HepG2 (cell line): ENCODE data around the gene DEPDC1. TPM values are rescaled to one million over a fixed set of nuclear protein-coding genes. Genes with fewer than 3 reads are reported as not detected.

Source experiments
- BATF2 ChIP-seq: sonication (generic); formaldehyde crosslinking; IDR thresholded peaks from 2 replicates; pipeline ENCODE4 v1.8.0; 2022; ENCODE audit warnings: mild to moderate bottlenecking, missing genetic modification reagents, moderate library complexity
- BCL3 ChIP-seq: sonication (generic); formaldehyde crosslinking; IDR thresholded peaks from 2 replicates; pipeline ENCODE4 v1.5.1; 2020; ENCODE audit warnings: mild to moderate bottlenecking, missing genetic modification reagents, moderate library complexity
- DBP ChIP-seq: sonication (generic); formaldehyde crosslinking; IDR thresholded peaks from 2 replicates; pipeline ENCODE4 v1.4.0; 2020; ENCODE audit warnings: missing genetic modification reagents; ENCODE audit errors: not compliant biosample characterization
- ESRRA ChIP-seq: sonication (generic); formaldehyde crosslinking; IDR thresholded peaks from 2 replicates; pipeline ENCODE4 v1.5.1; 2020; ENCODE audit warnings: mild to moderate bottlenecking, low read depth, missing genetic modification reagents
- HMGXB4 ChIP-seq, 2 experiments: sonication (generic) in 1 of 2; formaldehyde crosslinking in 1 of 2; IDR thresholded peaks; 2 replicates each; pipeline versions ENCODE4 v1.4.0 to v1.6.1; 2018 to 2020; ENCODE audit warnings: missing genetic modification reagents in 2 of 2, borderline replicate concordance in 1 of 2, low read depth in 1 of 2, mild to moderate bottlenecking in 1 of 2, missing biosample characterization in 1 of 2
- IRF1 ChIP-seq: sonication (generic); formaldehyde crosslinking; IDR thresholded peaks from 2 replicates; pipeline ENCODE4 v1.4.0; 2020; ENCODE audit warnings: low read depth, mild to moderate bottlenecking, missing genetic modification reagents
- MXD1 ChIP-seq: sonication (generic); formaldehyde crosslinking; IDR thresholded peaks from 2 replicates; pipeline ENCODE4 v1.4.0; 2020; ENCODE audit warnings: mild to moderate bottlenecking, missing genetic modification reagents
- NONO ChIP-seq, 2 experiments: fragments of 450-650 bp in 1 of 2; sonication (generic) in 1 of 2; formaldehyde crosslinking in 1 of 2; IDR thresholded peaks in 1 of 2; conservative IDR thresholded peaks in 1 of 2; 2 replicates each; pipeline versions ENCODE4 v1.6.1 to v1.8.0; 2017 to 2022; ENCODE audit warnings: mild to moderate bottlenecking in 1 of 2, missing genetic modification reagents in 1 of 2, moderate library complexity in 1 of 2
- PHF8 ChIP-seq: sonication (generic); formaldehyde crosslinking; IDR thresholded peaks from 2 replicates; pipeline ENCODE4 v1.5.0; 2020; ENCODE audit warnings: missing genetic modification reagents
- POLR2G ChIP-seq: fragments of 200-400 bp; formaldehyde crosslinking; IDR thresholded peaks from 2 replicates; pipeline ENCODE4 v1.6.1; 2018; ENCODE audit warnings: mild to moderate bottlenecking, low read depth, low read length, moderate library complexity
- PPARG ChIP-seq: conservative IDR thresholded peaks from 2 replicates; pipeline ENCODE4 v1.6.1; 2016; ENCODE audit warnings: missing biosample characterization, missing genetic modification reagents
- PTBP1 ChIP-seq: fragments of 200-400 bp; formaldehyde crosslinking; IDR thresholded peaks from 2 replicates; pipeline ENCODE4 v1.6.1; 2018; ENCODE audit warnings: low read length, low read depth; ENCODE audit not compliant: poor library complexity, severe bottlenecking
- SKI ChIP-seq: fragments of 450-650 bp; IDR thresholded peaks from one replicate; pipeline ENCODE4 v1.6.1; 2018; ENCODE audit warnings: mild to moderate bottlenecking; ENCODE audit not compliant: partially characterized antibody
- SRF ChIP-seq: IDR thresholded peaks from 2 replicates; pipeline ENCODE4 v1.6.1; 2011; ENCODE audit warnings: mild to moderate bottlenecking, low read depth, low read length, moderate library complexity
- TBX3 ChIP-seq: fragments of 450-650 bp; IDR thresholded peaks from 2 replicates; pipeline ENCODE4 v1.6.1; 2017; ENCODE audit warnings: antibody characterized with exemption, mild to moderate bottlenecking, inconsistent platforms, borderline replicate concordance
- TFE3 ChIP-seq: IDR thresholded peaks from 2 replicates; pipeline ENCODE4 v1.6.1; 2016
- ZNF180 ChIP-seq: sonication (generic); formaldehyde crosslinking; IDR thresholded peaks from 2 replicates; pipeline ENCODE4 v1.4.0; 2020; ENCODE audit warnings: low read depth, missing genetic modification reagents, borderline replicate concordance
- ZNF460 ChIP-seq: sonication (generic); formaldehyde crosslinking; IDR thresholded peaks from 2 replicates; pipeline ENCODE4 v1.5.1; 2020; ENCODE audit warnings: missing genetic modification reagents, mild to moderate bottlenecking, borderline replicate concordance
- ZNF562 ChIP-seq: sonication (generic); formaldehyde crosslinking; IDR thresholded peaks from 2 replicates; pipeline ENCODE4 v1.8.0; 2022; ENCODE audit warnings: missing genetic modification reagents, borderline replicate concordance
- ZNF577 ChIP-seq: sonication (generic); formaldehyde crosslinking; IDR thresholded peaks from 2 replicates; pipeline ENCODE4 v1.4.0; 2020; ENCODE audit warnings: mild to moderate bottlenecking, low read depth, missing genetic modification reagents, borderline replicate concordance
- ZNF891 ChIP-seq: sonication (generic); formaldehyde crosslinking; IDR thresholded peaks from 2 replicates; pipeline ENCODE4 v1.5.0; 2020; ENCODE audit warnings: mild to moderate bottlenecking, missing genetic modification reagents
- polyA plus RNA-seq, 8 experiments: library from polyadenylated mRNA; depleted of rRNA in 3 of 8; stranded (reverse) in 7 of 8; unstranded in 1 of 8; fragments of >200 nt; fragmentation: Illumina TruSeq in 4 of 8; extraction: Trizol in 4 of 8; gene quantifications; 2 replicates each; pipeline versions ENCODE4 v1.2.1 to v1.2.3, GENCODE V29; 2011 to 2016; ENCODE audit warnings: low read depth in 4 of 8, missing spikeins in 1 of 8, mixed read lengths in 1 of 8; ENCODE audit not compliant: insufficient read depth in 1 of 8
- total RNA-seq, 5 experiments: library from RNA; depleted of rRNA; stranded (reverse); fragments of >200 nt; fragmentation: Illumina TruSeq; extraction: Trizol; gene quantifications; 2 replicates each; pipeline ENCODE4 v1.2.3, GENCODE V29; 2016; ENCODE audit warnings: low read depth in 1 of 5

DEPDC1 gene
- total and polyA plus RNA-seq, 2 of the 13 experiments (the other 11 are each of a cell fraction or from before 2014, with no cell fraction given), result 7.0 to 20.2 TPM

GRCh38 chr1:68496680-68497357, at the start of gene DEPDC1 (continued):
- no peak for TF ChIP-seq DBP (CRISPR knock-in tag)
- no peak for TF ChIP-seq ZNF562
- TF ChIP-seq ZNF577 (CRISPR knock-in tag), result no peak
- TF ChIP-seq IRF1 (CRISPR knock-in tag), result no peak
- no peak for TF ChIP-seq ESRRA (CRISPR knock-in tag)
- TF ChIP-seq SKI, result peak; percentile 83
- peak; percentile 29; the same call in 1 of the 2 replicates for TF ChIP-seq BATF2
- TF ChIP-seq SRF, result no peak
- TF ChIP-seq ZNF460, result no peak
- TF ChIP-seq ZNF891 (CRISPR knock-in tag), result no peak
- TF ChIP-seq BCL3 (CRISPR knock-in tag), result peak; percentile 32; the same call in 1 of the 2 replicates
- peak; percentile 82; the same call in 1 of the 2 replicates for TF ChIP-seq MXD1
- no peak for TF ChIP-seq NONO (IDR thresholded peaks at IDR 0.05)
- TF ChIP-seq NONO (CRISPR knock-in tag; conservative IDR thresholded peaks at IDR 0.05), result peak; percentile 64
- TF ChIP-seq PPARG, result no peak
- peak; percentile 91 for TF ChIP-seq PHF8 (CRISPR knock-in tag)
- peak; percentile 56 for TF ChIP-seq TFE3
- no peak for TF ChIP-seq PTBP1
- no peak for TF ChIP-seq ZNF180
- peak; percentile 77 for TF ChIP-seq POLR2G
- no peak for TF ChIP-seq TBX3
- TF ChIP-seq HMGXB4 (CRISPR knock-in tag; IDR thresholded peaks at IDR 0.05; ENCODE audit: borderline replicate concordance in 1 of 2, low read depth in 1 of 2), result peak; percentile 28 to 82; a peak in 3 of 4 replicates
